WTC11 (cell line): ENCODE measurements around the gene TARBP1. TPM values are rescaled to one million over a fixed set of nuclear protein-coding genes. Genes with fewer than 3 reads are reported as not detected.
"Not testable (repeated sequence)": the region's sequence is repeated elsewhere in the genome, so short reads cannot be mapped to it uniquely, and the experiment has no call there.

Source experiments
- ATAC-seq: fragments of 200-7000 bp; cut with Tn5 transposase; 2 replicates; pipeline ENCODE4 v1.10.0; 2021; ENCODE audit warnings: mild to moderate bottlenecking, moderate library complexity
- CTCF ChIA-PET: fragments of 300-600 bp; sonication (Branson Sonifier 250); formaldehyde crosslinking; loops from one replicate; lab custom pipeline; 2021; ENCODE audit warnings: antibody characterized with exemption; lab: Charles Lee
- POLR2A ChIA-PET: fragments of 350-600 bp; sonication (Branson Sonifier 250); formaldehyde crosslinking; loops from one replicate; lab custom pipeline; 2021; ENCODE audit warnings: antibody characterized with exemption; lab: Charles Lee
- DNase-seq: peaks from one replicate; pipeline ENCODE4 v3.0.0; 2021; ENCODE audit warnings: low spot score
- H3K27ac Mint-ChIP-seq: 2 replicates; pipeline ENCODE4 v1.8.0; 2021; ENCODE audit warnings: mixed read lengths
- H3K27me3 Mint-ChIP-seq: 2 replicates; pipeline ENCODE4 v1.8.0; 2021; ENCODE audit warnings: low read depth, mild to moderate bottlenecking, moderate library complexity, mixed read lengths
- H3K36me3 Mint-ChIP-seq: 2 replicates; pipeline ENCODE4 v1.8.0; 2021; ENCODE audit warnings: mixed read lengths
- H3K4me1 Mint-ChIP-seq: 2 replicates; pipeline ENCODE4 v1.8.0; 2022; ENCODE audit warnings: mixed read lengths
- H3K4me3 Mint-ChIP-seq: 2 replicates; pipeline ENCODE4 v1.8.0; 2021; ENCODE audit warnings: mild to moderate bottlenecking, moderate library complexity, mixed read lengths
- H3K9me3 Mint-ChIP-seq: 2 replicates; pipeline ENCODE4 v1.8.0; 2021; ENCODE audit warnings: mixed read lengths
- ELF4 ChIP-seq: sonication (generic); formaldehyde crosslinking; IDR thresholded peaks from 2 replicates; pipeline ENCODE4 v1.8.1; 2022; ENCODE audit warnings: low read depth, mild to moderate bottlenecking, moderate library complexity, missing genetic modification reagents
- ESRRA ChIP-seq: sonication (generic); formaldehyde crosslinking; IDR thresholded peaks from 2 replicates; pipeline ENCODE4 v1.8.1; 2022; ENCODE audit warnings: mild to moderate bottlenecking, missing genetic modification reagents, borderline replicate concordance
- HMGA2 ChIP-seq: fragments of 250-450 bp; sonication (Bioruptor Pico); IDR thresholded peaks from 2 replicates; pipeline ENCODE4 v1.4.0; 2021; ENCODE audit warnings: mild to moderate bottlenecking, moderate library complexity
- JAZF1 ChIP-seq: fragments of 250-450 bp; sonication (Bioruptor Pico); IDR thresholded peaks from 2 replicates; pipeline ENCODE4 v1.9.0; 2021; ENCODE audit warnings: moderate library complexity, mild to moderate bottlenecking, inconsistent platforms
- KAT7 ChIP-seq: sonication (generic); formaldehyde crosslinking; IDR thresholded peaks from 2 replicates; pipeline ENCODE4 v1.8.1; 2023; ENCODE audit warnings: missing genetic modification reagents, mild to moderate bottlenecking, borderline replicate concordance
- MYBL2 ChIP-seq: sonication (generic); formaldehyde crosslinking; IDR thresholded peaks from 2 replicates; pipeline ENCODE4 v1.8.1; 2023; ENCODE audit warnings: mild to moderate bottlenecking, moderate library complexity, missing genetic modification reagents
- NFYB ChIP-seq: sonication (generic); formaldehyde crosslinking; conservative IDR thresholded peaks from 2 replicates; pipeline ENCODE4 v1.8.0; 2022; ENCODE audit warnings: low read depth, missing genetic modification reagents
- PRRX2 ChIP-seq: fragments of 250-450 bp; sonication (Bioruptor Pico); IDR thresholded peaks from 2 replicates; pipeline ENCODE4 v1.8.0; 2021; ENCODE audit warnings: mild to moderate bottlenecking
- RORB ChIP-seq: fragments of 250-450 bp; sonication (Bioruptor Pico); IDR thresholded peaks from 2 replicates; pipeline ENCODE4 v1.9.0; 2021; ENCODE audit warnings: mild to moderate bottlenecking
- SMAD3 ChIP-seq: sonication (generic); formaldehyde crosslinking; IDR thresholded peaks from 2 replicates; pipeline ENCODE4 v1.8.0; 2022; ENCODE audit warnings: missing genetic modification reagents, mild to moderate bottlenecking, borderline replicate concordance
- SP1 ChIP-seq: sonication (generic); formaldehyde crosslinking; conservative IDR thresholded peaks from 2 replicates; pipeline ENCODE4 v1.8.1; 2022; ENCODE audit warnings: missing genetic modification reagents
- TEAD4 ChIP-seq: sonication (generic); formaldehyde crosslinking; IDR thresholded peaks from 2 replicates; pipeline ENCODE4 v1.8.0; 2022; ENCODE audit warnings: mild to moderate bottlenecking, missing genetic modification reagents
- ZNF232 ChIP-seq: sonication (generic); formaldehyde crosslinking; IDR thresholded peaks from 2 replicates; pipeline ENCODE4 v1.8.0; 2022; ENCODE audit warnings: mild to moderate bottlenecking, missing genetic modification reagents
- ZNF263 ChIP-seq: sonication (generic); formaldehyde crosslinking; IDR thresholded peaks from 2 replicates; pipeline ENCODE4 v1.8.1; 2022; ENCODE audit warnings: low read depth, mild to moderate bottlenecking, moderate library complexity, missing genetic modification reagents
- ZNF671 ChIP-seq: fragments of 250-450 bp; sonication (Bioruptor Pico); IDR thresholded peaks from 2 replicates; pipeline ENCODE4 v1.8.0; 2021; ENCODE audit warnings: mild to moderate bottlenecking
- total RNA-seq: library from RNA; stranded (reverse); gene quantifications from 3 replicates; pipeline ENCODE4 v1.2.3, GENCODE V29; 2021
- TF ChIP-seq, protein P1 (sequence below): fragments of 250-450 bp; sonication (Bioruptor Pico); IDR thresholded peaks from 2 replicates; pipeline ENCODE4 v1.9.0; 2021; ENCODE audit warnings: mild to moderate bottlenecking
- TF ChIP-seq, protein P2 (sequence below): sonication (generic); formaldehyde crosslinking; IDR thresholded peaks from 2 replicates; pipeline ENCODE4 v1.8.0; 2022; ENCODE audit warnings: missing genetic modification reagents
- TF ChIP-seq, protein P3 (sequence below): fragments of 250-450 bp; sonication (Bioruptor Pico); IDR thresholded peaks from 2 replicates; pipeline ENCODE4 v1.8.0; 2021; ENCODE audit warnings: mild to moderate bottlenecking
- TF ChIP-seq, protein P4 (sequence below): sonication (generic); formaldehyde crosslinking; IDR thresholded peaks from 2 replicates; pipeline ENCODE4 v1.8.1; 2023; ENCODE audit warnings: mild to moderate bottlenecking, missing genetic modification reagents
- TF ChIP-seq, protein P5 (sequence below): sonication (generic); formaldehyde crosslinking; IDR thresholded peaks from 2 replicates; pipeline ENCODE4 v1.8.0; 2023; ENCODE audit warnings: missing genetic modification reagents

The TARBP1 gene
- total RNA-seq, 1 experiment from 2014 or later: 24.0 TPM

DNA sequence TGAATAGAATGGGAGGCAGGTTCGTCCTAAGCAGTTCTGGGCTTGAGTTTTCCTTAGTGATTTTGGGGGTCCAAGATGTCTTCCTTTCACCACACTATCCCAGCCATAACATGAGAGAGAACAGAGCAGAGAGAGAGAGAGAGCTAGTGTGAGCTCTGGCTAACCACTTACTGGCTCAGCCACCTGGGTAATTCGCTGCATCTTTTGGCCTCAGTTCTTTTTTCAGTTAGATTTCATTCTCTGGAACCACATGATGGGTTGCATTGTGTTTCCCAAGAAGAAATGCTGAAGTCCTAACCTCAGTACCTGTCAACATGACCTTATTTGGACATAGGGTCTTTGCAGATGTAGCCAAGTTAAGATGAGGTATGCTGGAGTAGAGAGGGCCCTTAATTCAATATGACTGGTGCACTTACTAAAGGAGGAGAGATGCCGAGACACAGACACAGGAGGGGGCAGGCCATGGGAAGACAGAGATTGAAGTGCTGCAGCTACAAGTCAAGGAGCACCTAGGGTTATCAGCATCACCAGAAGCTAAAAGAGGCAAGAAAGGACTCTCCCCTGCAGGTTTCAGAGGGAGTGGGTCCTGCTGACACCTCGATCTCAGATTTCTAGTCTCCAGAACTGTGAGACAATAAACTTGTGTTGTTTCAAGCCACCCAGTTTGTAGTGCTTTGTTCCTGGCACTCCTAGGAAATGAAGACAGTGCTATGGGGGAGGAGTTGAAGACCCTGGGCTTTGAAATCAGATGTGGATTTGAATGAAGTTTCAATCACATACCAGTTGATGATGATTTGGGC is 26.2 kb upstream of the TARBP1 start (continued):
- TF ChIP-seq, protein P1, sequence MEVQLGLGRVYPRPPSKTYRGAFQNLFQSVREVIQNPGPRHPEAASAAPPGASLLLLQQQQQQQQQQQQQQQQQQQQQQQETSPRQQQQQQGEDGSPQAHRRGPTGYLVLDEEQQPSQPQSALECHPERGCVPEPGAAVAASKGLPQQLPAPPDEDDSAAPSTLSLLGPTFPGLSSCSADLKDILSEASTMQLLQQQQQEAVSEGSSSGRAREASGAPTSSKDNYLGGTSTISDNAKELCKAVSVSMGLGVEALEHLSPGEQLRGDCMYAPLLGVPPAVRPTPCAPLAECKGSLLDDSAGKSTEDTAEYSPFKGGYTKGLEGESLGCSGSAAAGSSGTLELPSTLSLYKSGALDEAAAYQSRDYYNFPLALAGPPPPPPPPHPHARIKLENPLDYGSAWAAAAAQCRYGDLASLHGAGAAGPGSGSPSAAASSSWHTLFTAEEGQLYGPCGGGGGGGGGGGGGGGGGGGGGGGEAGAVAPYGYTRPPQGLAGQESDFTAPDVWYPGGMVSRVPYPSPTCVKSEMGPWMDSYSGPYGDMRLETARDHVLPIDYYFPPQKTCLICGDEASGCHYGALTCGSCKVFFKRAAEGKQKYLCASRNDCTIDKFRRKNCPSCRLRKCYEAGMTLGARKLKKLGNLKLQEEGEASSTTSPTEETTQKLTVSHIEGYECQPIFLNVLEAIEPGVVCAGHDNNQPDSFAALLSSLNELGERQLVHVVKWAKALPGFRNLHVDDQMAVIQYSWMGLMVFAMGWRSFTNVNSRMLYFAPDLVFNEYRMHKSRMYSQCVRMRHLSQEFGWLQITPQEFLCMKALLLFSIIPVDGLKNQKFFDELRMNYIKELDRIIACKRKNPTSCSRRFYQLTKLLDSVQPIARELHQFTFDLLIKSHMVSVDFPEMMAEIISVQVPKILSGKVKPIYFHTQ (CRISPR knock-in tag): no peak
- TF ChIP-seq ZNF263 (no peak), ZNF671 (no peak)

DNA sequence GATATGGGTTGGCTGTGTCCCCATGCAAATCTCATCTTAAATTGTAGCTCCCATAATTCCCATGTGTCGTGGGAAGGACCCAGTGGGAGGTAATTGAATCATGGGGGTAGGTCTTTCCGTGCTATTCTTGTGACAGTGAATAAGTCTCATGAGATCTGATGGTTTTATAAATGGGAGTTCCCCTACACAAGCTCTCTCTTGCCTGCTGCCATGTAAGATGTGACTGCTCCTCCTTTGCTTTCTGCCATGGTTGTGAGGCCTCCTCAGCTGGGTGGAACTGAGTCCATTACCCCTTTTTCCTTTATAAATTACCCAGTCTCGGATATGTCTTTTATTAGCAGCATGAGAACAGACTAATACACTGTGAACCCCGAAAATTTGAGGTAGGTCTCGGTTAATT is 25.3 kb upstream of the TARBP1 start:
- peaks cover 68% of the 10 kb centered on the region for H3K4me1 Mint-ChIP-seq
- POLR2A ChIA-PET, DNase-seq, H3K27ac Mint-ChIP-seq, H3K36me3 Mint-ChIP-seq, H3K4me3 Mint-ChIP-seq, CTCF ChIA-PET, ATAC-seq: not testable (repeated sequence)
- peaks cover 12% of the 10 kb centered on the region for H3K9me3 Mint-ChIP-seq
- H3K27me3 Mint-ChIP-seq: peaks cover 11% of the 10 kb centered on the region; the same call in 1 of the 2 replicates

DNA sequence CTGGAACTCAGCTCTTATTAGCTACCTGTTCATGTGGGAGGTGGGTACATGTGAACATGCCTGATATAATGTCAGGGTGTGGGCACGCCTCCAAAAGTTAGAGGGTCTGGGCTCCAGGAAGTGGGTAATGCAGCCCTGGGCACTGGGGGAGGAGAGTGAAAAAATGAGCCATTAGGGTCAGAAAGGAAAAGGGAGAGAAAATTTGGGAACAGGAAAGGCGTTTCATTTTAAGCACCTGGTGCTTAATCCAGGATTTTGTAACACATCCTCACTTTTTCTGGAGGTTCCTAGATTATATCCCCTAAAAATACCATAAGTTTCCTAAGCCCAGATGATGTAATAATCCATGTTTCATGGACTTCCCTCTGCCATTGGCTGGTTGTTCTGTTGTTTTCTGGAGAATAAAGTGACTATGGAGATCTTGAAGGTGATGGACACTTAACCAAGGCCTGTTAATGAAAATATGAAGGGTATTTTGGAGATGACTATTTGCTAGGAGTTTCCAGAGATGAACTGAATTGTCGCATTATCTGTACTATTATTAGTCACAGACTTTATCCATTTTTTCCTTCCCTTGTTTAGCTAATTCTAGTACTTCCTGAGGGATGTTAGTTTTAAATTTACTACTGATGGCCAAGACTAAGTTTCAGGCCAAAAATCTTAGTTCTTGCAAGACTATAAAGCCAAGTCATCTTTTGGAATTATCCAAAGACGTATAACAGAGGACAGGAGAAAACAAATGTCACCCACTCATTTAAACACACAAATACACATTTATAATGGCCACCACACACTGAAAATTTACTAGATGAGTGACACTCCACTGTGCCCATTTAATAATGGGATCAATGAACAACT is 24.4 kb upstream of the TARBP1 start:
- Mint-ChIP-seq H3K27ac (no peak overlapping the region), H3K4me3 (no peak overlapping the region), H3K27me3 (peaks cover 11% of the 10 kb centered on the region; the same call in 1 of the 2 replicates), H3K36me3 (peaks cover 6% of the 10 kb centered on the region; the same call in 1 of the 2 replicates), H3K9me3 (peaks cover 12% of the 10 kb centered on the region), H3K4me1 (peaks cover 66% of the 10 kb centered on the region)
- ChIA-PET POLR2A (no interaction called here), CTCF (no interaction called here)
- ATAC-seq: no peak
- DNase-seq: no peak
- no peak for TF ChIP-seq PRRX2 (CRISPR knock-in tag)
- TF ChIP-seq, protein P2, sequence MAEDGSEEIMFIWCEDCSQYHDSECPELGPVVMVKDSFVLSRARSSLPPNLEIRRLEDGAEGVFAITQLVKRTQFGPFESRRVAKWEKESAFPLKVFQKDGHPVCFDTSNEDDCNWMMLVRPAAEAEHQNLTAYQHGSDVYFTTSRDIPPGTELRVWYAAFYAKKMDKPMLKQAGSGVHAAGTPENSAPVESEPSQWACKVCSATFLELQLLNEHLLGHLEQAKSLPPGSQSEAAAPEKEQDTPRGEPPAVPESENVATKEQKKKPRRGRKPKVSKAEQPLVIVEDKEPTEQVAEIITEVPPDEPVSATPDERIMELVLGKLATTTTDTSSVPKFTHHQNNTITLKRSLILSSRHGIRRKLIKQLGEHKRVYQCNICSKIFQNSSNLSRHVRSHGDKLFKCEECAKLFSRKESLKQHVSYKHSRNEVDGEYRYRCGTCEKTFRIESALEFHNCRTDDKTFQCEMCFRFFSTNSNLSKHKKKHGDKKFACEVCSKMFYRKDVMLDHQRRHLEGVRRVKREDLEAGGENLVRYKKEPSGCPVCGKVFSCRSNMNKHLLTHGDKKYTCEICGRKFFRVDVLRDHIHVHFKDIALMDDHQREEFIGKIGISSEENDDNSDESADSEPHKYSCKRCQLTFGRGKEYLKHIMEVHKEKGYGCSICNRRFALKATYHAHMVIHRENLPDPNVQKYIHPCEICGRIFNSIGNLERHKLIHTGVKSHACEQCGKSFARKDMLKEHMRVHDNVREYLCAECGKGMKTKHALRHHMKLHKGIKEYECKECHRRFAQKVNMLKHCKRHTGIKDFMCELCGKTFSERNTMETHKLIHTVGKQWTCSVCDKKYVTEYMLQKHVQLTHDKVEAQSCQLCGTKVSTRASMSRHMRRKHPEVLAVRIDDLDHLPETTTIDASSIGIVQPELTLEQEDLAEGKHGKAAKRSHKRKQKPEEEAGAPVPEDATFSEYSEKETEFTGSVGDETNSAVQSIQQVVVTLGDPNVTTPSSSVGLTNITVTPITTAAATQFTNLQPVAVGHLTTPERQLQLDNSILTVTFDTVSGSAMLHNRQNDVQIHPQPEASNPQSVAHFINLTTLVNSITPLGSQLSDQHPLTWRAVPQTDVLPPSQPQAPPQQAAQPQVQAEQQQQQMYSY (CRISPR knock-in tag): no peak
- no peak for TF ChIP-seq ELF4 (CRISPR knock-in tag)
- no peak for TF ChIP-seq KAT7 (CRISPR knock-in tag)
- TF ChIP-seq JAZF1 (CRISPR knock-in tag): no peak
- TF ChIP-seq, protein P3, sequence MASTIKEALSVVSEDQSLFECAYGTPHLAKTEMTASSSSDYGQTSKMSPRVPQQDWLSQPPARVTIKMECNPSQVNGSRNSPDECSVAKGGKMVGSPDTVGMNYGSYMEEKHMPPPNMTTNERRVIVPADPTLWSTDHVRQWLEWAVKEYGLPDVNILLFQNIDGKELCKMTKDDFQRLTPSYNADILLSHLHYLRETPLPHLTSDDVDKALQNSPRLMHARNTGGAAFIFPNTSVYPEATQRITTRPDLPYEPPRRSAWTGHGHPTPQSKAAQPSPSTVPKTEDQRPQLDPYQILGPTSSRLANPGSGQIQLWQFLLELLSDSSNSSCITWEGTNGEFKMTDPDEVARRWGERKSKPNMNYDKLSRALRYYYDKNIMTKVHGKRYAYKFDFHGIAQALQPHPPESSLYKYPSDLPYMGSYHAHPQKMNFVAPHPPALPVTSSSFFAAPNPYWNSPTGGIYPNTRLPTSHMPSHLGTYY: no peak
- no peak for TF ChIP-seq TEAD4 (CRISPR knock-in tag)
- no peak for TF ChIP-seq RORB (CRISPR knock-in tag)
- TF ChIP-seq, protein P4, sequence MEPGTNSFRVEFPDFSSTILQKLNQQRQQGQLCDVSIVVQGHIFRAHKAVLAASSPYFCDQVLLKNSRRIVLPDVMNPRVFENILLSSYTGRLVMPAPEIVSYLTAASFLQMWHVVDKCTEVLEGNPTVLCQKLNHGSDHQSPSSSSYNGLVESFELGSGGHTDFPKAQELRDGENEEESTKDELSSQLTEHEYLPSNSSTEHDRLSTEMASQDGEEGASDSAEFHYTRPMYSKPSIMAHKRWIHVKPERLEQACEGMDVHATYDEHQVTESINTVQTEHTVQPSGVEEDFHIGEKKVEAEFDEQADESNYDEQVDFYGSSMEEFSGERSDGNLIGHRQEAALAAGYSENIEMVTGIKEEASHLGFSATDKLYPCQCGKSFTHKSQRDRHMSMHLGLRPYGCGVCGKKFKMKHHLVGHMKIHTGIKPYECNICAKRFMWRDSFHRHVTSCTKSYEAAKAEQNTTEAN (CRISPR knock-in tag): no peak
- no peak for TF ChIP-seq MYBL2
- TF ChIP-seq ESRRA (CRISPR knock-in tag): no peak
- TF ChIP-seq HMGA2 (CRISPR knock-in tag): no peak
- TF ChIP-seq ZNF232 (CRISPR knock-in tag): no peak
- no peak for TF ChIP-seq NFYB (CRISPR knock-in tag)
- TF ChIP-seq SMAD3 (CRISPR knock-in tag): no peak
- TF ChIP-seq, protein P5, sequence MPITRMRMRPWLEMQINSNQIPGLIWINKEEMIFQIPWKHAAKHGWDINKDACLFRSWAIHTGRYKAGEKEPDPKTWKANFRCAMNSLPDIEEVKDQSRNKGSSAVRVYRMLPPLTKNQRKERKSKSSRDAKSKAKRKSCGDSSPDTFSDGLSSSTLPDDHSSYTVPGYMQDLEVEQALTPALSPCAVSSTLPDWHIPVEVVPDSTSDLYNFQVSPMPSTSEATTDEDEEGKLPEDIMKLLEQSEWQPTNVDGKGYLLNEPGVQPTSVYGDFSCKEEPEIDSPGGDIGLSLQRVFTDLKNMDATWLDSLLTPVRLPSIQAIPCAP: no peak
- TF ChIP-seq SP1 (CRISPR knock-in tag): no peak
